HG03039 (cell line): Measurements from ENCODE around the gene MFAP4.
A peak's percentile ranks its signal among the peaks of the same experiment; 100 is the strongest.

ENCODE experiments used
- ATAC-seq: cut with Tn5 transposase; IDR thresholded peaks from one replicate; pipeline ENCODE4 v1.9.1; 2021; ENCODE audit warnings: mild to moderate bottlenecking, moderate library complexity; ENCODE audit not compliant: unreplicated experiment

The MFAP4 gene

DNA sequence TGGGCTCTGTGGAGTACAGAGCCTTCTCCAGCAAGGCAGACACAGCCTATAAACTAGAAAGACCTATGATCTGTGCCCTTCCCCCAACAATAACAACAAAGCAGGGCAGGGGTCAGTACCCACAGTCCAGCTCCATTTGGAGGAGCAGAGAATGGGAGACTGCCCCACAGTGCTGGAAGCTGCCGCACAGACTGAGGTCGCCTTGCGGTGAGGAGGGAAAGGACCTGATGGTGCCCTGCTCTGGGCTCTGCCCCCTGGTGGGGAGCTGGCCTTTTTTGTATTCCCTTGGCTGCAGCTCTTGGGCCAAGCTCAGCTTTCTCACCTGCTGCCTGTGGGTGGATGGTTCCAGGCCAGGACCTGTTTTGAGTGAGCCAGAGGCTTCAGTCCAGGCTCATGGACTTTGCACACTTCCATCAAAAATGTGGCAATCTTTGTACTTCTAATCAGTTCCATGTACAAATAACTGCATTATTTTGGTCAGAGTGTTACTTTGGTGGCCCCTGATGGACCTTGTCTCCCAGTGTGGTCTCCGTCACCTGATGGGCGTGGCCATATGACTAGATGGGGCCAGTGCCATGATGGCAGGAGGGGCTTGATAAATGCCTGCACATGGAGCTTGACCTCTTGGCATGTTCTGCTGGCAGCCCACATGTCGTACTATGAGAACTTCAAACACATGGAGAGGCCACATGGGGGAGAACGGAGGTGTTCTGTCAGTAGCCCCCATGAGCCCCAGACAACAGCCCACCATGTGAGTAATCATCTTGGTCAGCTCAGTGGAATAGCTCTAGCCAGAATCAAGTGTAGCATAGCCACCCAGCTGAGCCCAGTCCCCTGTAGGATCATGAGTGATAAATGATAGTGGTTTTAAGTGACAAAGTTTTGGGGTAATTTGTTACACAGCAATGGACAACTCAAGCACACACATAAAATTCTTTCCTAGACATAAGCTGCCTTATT lies 48.7 kb downstream of the MFAP4 start:
- ATAC-seq = peak; percentile 57

GRCh38 chr17:19337712-19338023 lies 49.3 kb downstream of the MFAP4 start:
- no peak for ATAC-seq

DNA sequence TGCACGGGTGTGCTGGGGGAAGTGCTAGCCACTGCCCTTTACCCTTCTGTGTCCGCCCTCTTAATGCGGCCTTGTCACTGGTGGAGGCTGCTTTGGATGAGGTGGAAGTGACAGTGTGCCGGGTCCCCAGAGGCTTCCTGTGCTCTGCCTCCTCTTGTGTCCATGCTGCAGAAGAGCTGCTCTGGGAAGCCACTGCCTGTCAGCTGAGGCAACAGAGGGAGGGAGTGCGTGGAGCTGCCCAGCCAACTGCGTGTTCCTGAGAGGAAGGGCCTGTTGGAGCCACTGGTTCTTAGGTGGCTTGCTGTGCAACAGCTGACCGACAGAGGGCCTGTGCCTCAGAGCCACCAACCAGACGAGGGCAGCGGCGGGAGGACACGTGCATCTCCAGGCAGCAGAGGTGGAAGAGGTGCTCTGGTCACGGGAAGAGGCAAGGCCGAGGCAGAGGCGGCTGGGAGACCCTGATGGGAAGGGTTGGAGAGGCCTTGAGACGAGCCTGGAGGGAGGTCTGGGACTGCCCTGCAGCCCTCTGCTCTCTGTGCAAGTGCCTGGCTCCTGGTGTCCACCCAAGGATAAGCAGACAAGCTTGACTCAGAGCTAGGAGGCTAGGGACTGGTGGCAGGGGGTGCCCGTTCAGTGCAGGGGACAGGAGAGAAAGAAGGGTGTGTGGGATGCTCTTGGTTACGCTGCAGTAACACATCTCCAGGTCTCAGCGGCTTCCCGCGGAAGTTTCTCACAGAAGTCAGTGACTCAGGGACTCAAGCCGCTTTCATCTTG lies 49.9 kb downstream of the MFAP4 start:
- ATAC-seq = no peak

GRCh38 chr17:19335951-19336631 lies 50.9 kb downstream of the MFAP4 start:
- ATAC-seq = no peak

DNA sequence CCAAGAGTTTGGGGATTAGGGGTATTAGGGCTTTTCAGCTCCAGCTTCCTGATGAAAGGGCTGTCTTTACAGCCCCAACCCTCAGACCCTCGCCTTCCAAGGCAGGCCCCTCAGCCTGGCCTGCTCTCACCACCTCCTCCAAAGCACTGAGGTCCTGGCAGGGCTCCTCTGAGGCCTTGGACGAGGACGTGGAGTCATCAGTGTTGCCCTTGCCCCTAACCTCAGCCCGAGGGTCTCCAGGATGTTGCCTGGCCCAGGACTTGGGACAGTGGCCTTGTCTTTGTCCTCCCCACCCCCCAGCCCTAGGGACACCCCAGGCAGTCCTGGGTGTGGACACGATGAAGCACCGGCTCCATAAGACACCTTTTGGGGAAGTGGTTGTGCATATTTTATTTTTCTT lies 52.7 kb downstream of the MFAP4 start:
- no peak for ATAC-seq

GRCh38 chr17:19333736-19334290 lies 53.2 kb downstream of the MFAP4 start:
- no peak for ATAC-seq
